ENCODE measurements around the gene PDE11A. TPM values are rescaled to one million over a fixed set of nuclear protein-coding genes. Genes with fewer than 3 reads are reported as not detected.

PDE11A gene
- total RNA-seq, 4 donors from 2014 or later, result 0.82 to 16.2 (median 4.3) TPM

GRCh38 chr2:177617849-177618248 lies 454.7 kb downstream of the PDE11A start:
- no peaks in the 10 kb centered on the region for H3K36me3 ChIP-seq
- H3K9me3 ChIP-seq, result no peaks in the 10 kb centered on the region
- peaks cover 10 to 14% of the 10 kb centered on the region in 2 donors for H3K4me1 ChIP-seq
- no peaks in the 10 kb centered on the region for H3K27me3 ChIP-seq
- intact Hi-C loops (cut with DNase I; ENCODE audit: low total_unique reads), result no loop called here
- no peak for DNase-seq
- TF ChIP-seq POLR2A (IDR thresholded peaks at IDR 0.05), result no peak
- no peak for TF ChIP-seq CTCF (IDR thresholded peaks at IDR 0.05 in 4 of 5, conservative IDR thresholded peaks at IDR 0.05 in 1 of 5)
- peak overlapping the region in 3 of 4 donors; percentile 93 to 99 (median 95) for H3K27ac ChIP-seq
- H3K4me3 ChIP-seq, result peak overlapping the region; percentile 71 to 98 (median 86)
- ATAC-seq, result no peak
- in situ Hi-C loops (cut with MboI; ENCODE audit: low sequenced_read_pairs in 4 of 4), result loop anchor here in 2 of 4 donors (25.0 kb wide), 2 partner anchors 281 to 456 kb away; no protein-coding TSS in a partner anchor

DNA sequence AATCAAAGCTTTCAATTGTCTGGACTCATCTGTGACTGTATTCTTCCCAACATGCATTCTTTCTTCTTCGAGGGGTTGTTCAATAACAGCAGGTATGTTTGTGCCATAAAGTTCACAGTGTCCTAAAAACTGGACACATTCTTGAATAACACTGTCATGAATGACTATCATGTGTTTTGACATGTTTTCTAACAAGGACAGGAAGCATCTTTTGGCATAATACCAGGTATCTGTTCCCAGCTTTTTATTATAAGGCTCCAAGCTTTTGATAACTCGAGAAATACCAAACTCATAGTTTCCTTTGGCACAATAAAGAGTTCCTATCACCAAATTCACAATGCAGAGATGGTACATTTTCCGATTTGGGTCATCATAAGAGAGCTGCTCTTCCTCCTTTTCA lies 455.8 kb downstream of the PDE11A start:
- Histone ChIP-seq H3K27me3 (no peaks in the 10 kb centered on the region), H3K9me3 (no peaks in the 10 kb centered on the region), H3K36me3 (no peaks in the 10 kb centered on the region), H3K4me3 (no peak overlapping the region), H3K4me1 (peaks cover 10 to 14% of the 10 kb centered on the region in 2 donors), H3K27ac (no peak overlapping the region)
- intact Hi-C loops (cut with DNase I; ENCODE audit: low total_unique reads), result no loop called here
- DNase-seq (no peak), ATAC-seq (no peak)
- TF ChIP-seq POLR2A (IDR thresholded peaks at IDR 0.05) (no peak), CTCF (IDR thresholded peaks at IDR 0.05 in 4 of 5, conservative IDR thresholded peaks at IDR 0.05 in 1 of 5) (no peak)
- in situ Hi-C loops (cut with MboI; ENCODE audit: low sequenced_read_pairs in 4 of 4), result loop anchor here in 2 of 4 donors (25.0 kb wide), 2 partner anchors 279 to 454 kb away; no protein-coding TSS in a partner anchor

DNA sequence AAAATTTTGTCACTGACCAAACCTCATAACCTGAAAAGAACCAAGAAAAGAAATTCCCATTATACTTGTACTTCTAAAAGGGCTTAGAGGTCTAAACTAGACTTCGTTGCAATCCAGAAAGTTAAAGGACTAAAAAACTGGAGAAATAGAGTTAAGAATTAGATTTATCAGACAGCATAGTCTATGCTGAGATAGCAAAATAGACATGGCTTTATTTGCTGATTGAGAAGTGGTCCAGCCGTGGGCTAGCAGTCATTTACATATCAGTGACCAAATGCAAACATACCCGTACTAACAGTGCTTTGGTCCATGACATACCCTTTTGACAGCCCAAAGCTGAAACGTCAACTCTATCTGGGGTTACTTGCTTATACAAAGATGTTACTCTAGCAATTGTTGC lies 456.5 kb downstream of the PDE11A start:
- DNase-seq (no peak), ATAC-seq (no peak)
- Histone ChIP-seq H3K27me3 (no peaks in the 10 kb centered on the region), H3K27ac (no peak overlapping the region), H3K4me3 (no peak overlapping the region), H3K4me1 (peaks cover 10 to 14% of the 10 kb centered on the region in 2 donors), H3K36me3 (no peaks in the 10 kb centered on the region), H3K9me3 (no peaks in the 10 kb centered on the region)
- in situ Hi-C loops (cut with MboI; ENCODE audit: low sequenced_read_pairs in 4 of 4), result loop anchor here in 2 of 4 donors (25.0 kb wide), 2 partner anchors 279 to 454 kb away; no protein-coding TSS in a partner anchor
- intact Hi-C loops (cut with DNase I; ENCODE audit: low total_unique reads), result no loop called here
- TF ChIP-seq POLR2A (IDR thresholded peaks at IDR 0.05) (no peak), CTCF (IDR thresholded peaks at IDR 0.05 in 4 of 5, conservative IDR thresholded peaks at IDR 0.05 in 1 of 5) (no peak)

GRCh38 chr2:177612659-177613058 lies 459.9 kb downstream of the PDE11A start:
- no peaks in the 10 kb centered on the region for H3K27me3 ChIP-seq
- peaks cover 6 to 9% of the 10 kb centered on the region in 2 donors for H3K4me1 ChIP-seq
- no peak overlapping the region for H3K27ac ChIP-seq
- no peaks in the 10 kb centered on the region for H3K9me3 ChIP-seq
- no peaks in the 10 kb centered on the region for H3K36me3 ChIP-seq
- intact Hi-C loops (cut with DNase I; ENCODE audit: low total_unique reads) (no loop called here), in situ Hi-C loops (cut with MboI; ENCODE audit: low sequenced_read_pairs in 4 of 4) (loop anchor here in 2 of 4 donors (25.0 kb wide), 2 partner anchors 275 to 450 kb away; no protein-coding TSS in a partner anchor)
- no peak overlapping the region for H3K4me3 ChIP-seq
- ATAC-seq, result no peak
- TF ChIP-seq CTCF (IDR thresholded peaks at IDR 0.05 in 4 of 5, conservative IDR thresholded peaks at IDR 0.05 in 1 of 5), result no peak
- no peak for TF ChIP-seq POLR2A (IDR thresholded peaks at IDR 0.05)
- DNase-seq, result no peak
